ENCODE data around the gene SMAD1. TPM values are rescaled to one million over a fixed set of nuclear protein-coding genes. Genes with fewer than 3 reads are reported as not detected.
"Not testable (repeated sequence)": the region's sequence is repeated elsewhere in the genome, so short reads cannot be mapped to it uniquely, and the experiment has no call there.

The SMAD1 gene
- total and polyA plus RNA-seq, 12 donors: 1.4 to 23.8 (median 14.2) TPM

- no peak for DNase-seq
- no peak overlapping the region for H3K27ac ChIP-seq
- no peaks in the 10 kb centered on the region for H3K9me3 ChIP-seq (replicated peaks in 1 of 3)
- intact Hi-C loops (cut with DNase I): no loop called here
- TF ChIP-seq POLR2A (IDR thresholded peaks at IDR 0.05): no peak
- no peak for TF ChIP-seq CTCF (IDR thresholded peaks at IDR 0.05)
- no peaks in the 10 kb centered on the region for H3K27me3 ChIP-seq
- peaks cover 0 to under 1% of the 10 kb centered on the region in 2 donors for H3K4me1 ChIP-seq (replicated peaks in 1 of 2)
- H3K4me3 ChIP-seq: no peak overlapping the region
- no peaks in the 10 kb centered on the region for H3K36me3 ChIP-seq (replicated peaks in 1 of 2)
- 88 to 92% (median 91%) methylated on average over 5 of the region's 5 CpGs for WGBS, 4 donors
Measured at GRCh38 chr4:145531859-145532258, 50.2 kb downstream of the SMAD1 start.

- Histone ChIP-seq H3K27me3 (no peaks in the 10 kb centered on the region), H3K36me3 (replicated peaks in 1 of 2) (no peaks in the 10 kb centered on the region), H3K9me3 (replicated peaks in 1 of 3) (no peaks in the 10 kb centered on the region), H3K4me1 (replicated peaks in 1 of 2) (no peaks in the 10 kb centered on the region), H3K27ac (no peak overlapping the region), H3K4me3 (no peak overlapping the region)
- intact Hi-C loops (cut with DNase I): no loop called here
- DNase-seq: no peak
- 83 to 87% (median 85%) methylated on average over 4 of the region's 4 CpGs for WGBS, 4 donors
- TF ChIP-seq CTCF (IDR thresholded peaks at IDR 0.05): no peak
- no peak for TF ChIP-seq POLR2A (IDR thresholded peaks at IDR 0.05)
Measured at GRCh38 chr4:145533001-145533400, 51.3 kb downstream of the SMAD1 start.

DNA sequence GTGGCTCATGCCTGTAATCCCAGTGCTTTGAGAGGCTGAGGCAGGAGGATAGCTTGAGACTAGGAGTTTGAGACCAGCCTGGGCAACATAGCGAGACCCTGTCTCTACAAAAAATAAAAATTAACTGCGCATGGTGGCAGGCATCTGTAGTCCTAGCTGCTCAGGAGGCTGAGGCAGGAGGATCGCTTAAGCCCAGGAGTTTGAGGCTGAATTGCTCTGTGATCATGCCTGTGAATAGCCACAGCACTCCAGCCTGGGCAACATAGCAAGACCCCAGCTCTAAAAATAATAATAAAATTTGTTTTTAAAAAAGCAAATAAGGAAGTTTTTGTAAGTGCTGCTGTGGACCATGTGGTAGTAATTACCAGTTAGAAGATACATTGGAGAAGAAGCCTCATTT lies 51.8 kb downstream of the SMAD1 start:
- 98 to 100% (median 100%) methylated on average over 3 of the region's 3 CpGs for WGBS, 4 donors
- intact Hi-C loops (cut with DNase I); H3K4me3 ChIP-seq; H3K9me3 ChIP-seq (replicated peaks in 1 of 3); H3K27ac ChIP-seq; DNase-seq; H3K4me1 ChIP-seq (replicated peaks in 1 of 2); H3K36me3 ChIP-seq (replicated peaks in 1 of 2); H3K27me3 ChIP-seq: not testable (repeated sequence)

- WGBS, 4 donors: 94 to 100% (median 100%) methylated on average over 1 of the region's 1 CpG
- Histone ChIP-seq H3K27me3 (no peaks in the 10 kb centered on the region), H3K36me3 (replicated peaks in 1 of 2) (no peaks in the 10 kb centered on the region), H3K4me3 (no peak overlapping the region), H3K9me3 (replicated peaks in 1 of 3) (no peaks in the 10 kb centered on the region), H3K27ac (no peak overlapping the region), H3K4me1 (replicated peaks in 1 of 2) (no peaks in the 10 kb centered on the region)
- DNase-seq: no peak
- TF ChIP-seq POLR2A (IDR thresholded peaks at IDR 0.05): no peak
- no peak for TF ChIP-seq CTCF (IDR thresholded peaks at IDR 0.05)
- intact Hi-C loops (cut with DNase I): no loop called here
Measured at GRCh38 chr4:145533961-145534360, 52.3 kb downstream of the SMAD1 start.

- H3K4me1 ChIP-seq (replicated peaks in 1 of 2): no peaks in the 10 kb centered on the region
- intact Hi-C loops (cut with DNase I): no loop called here
- no peak overlapping the region for H3K4me3 ChIP-seq
Measured at GRCh38 chr4:145535202-145535601, 53.5 kb downstream of the SMAD1 start.

More at GRCh38 chr4:145535202-145535601, 53.5 kb downstream of the SMAD1 start:
- no peaks in the 10 kb centered on the region for H3K27me3 ChIP-seq
- DNase-seq: no peak
- TF ChIP-seq POLR2A (IDR thresholded peaks at IDR 0.05): no peak
- no peak for TF ChIP-seq CTCF (IDR thresholded peaks at IDR 0.05)
- no peaks in the 10 kb centered on the region for H3K36me3 ChIP-seq (replicated peaks in 1 of 2)
- 84 to 98% (median 91%) methylated on average over 1 of the region's 1 CpG for WGBS, 4 donors
- no peak overlapping the region for H3K27ac ChIP-seq
- H3K9me3 ChIP-seq (replicated peaks in 1 of 3): no peaks in the 10 kb centered on the region
